Spleen (tissue), 11 donors: Measurements from ENCODE around the gene LHB. TPM values are rescaled to one million over a fixed set of nuclear protein-coding genes. Genes with fewer than 3 reads are reported as not detected.
"Not testable (repeated sequence)": the region's sequence is repeated elsewhere in the genome, so short reads cannot be mapped to it uniquely, and the experiment has no call there.

ENCODE experiments used
- DNase-seq: peaks from one replicate; pipeline ENCODE4 v3.0.0-alpha.2; 2020
- H3K27ac ChIP-seq, 8 donors: fragments of 200-600 bp; sonication (generic) in 7 of 8; 1 replicate in 4 of 8; 2 replicates in 4 of 8; pipeline versions ENCODE4 v1.5.0 to v1.8.0; 2016 to 2021; ENCODE audit warnings: inconsistent platforms in 4 of 8, mild to moderate bottlenecking in 4 of 8, moderate library complexity in 1 of 8
- H3K27me3 ChIP-seq, 7 donors: fragments of 200-600 bp; sonication (generic) in 6 of 7; replicated peaks in 1 of 7; 1 replicate in 4 of 7; 2 replicates in 3 of 7; pipeline versions ENCODE4 v1.5.0 to v1.8.0; 2016 to 2021; ENCODE audit warnings: inconsistent platforms in 3 of 7, mild to moderate bottlenecking in 1 of 7
- H3K36me3 ChIP-seq, 6 donors: fragments of 200-600 bp; sonication (generic) in 5 of 6; 1 replicate in 4 of 6; 2 replicates in 2 of 6; pipeline versions ENCODE4 v1.5.0 to v1.8.0; 2016 to 2021; ENCODE audit warnings: inconsistent platforms in 2 of 6
- H3K4me1 ChIP-seq, 6 donors: fragments of 200-600 bp; sonication (generic) in 5 of 6; 1 replicate in 3 of 6; 2 replicates in 3 of 6; pipeline versions ENCODE4 v1.5.0 to v1.8.0; 2016 to 2021; ENCODE audit warnings: inconsistent platforms in 3 of 6
- H3K4me3 ChIP-seq, 8 donors: fragments of 200-600 bp; sonication (generic) in 7 of 8; 1 replicate in 4 of 8; 2 replicates in 4 of 8; pipeline versions ENCODE4 v1.5.0 to v1.8.0; 2016 to 2021; ENCODE audit warnings: inconsistent platforms in 4 of 8, mild to moderate bottlenecking in 4 of 8, moderate library complexity in 2 of 8
- H3K9me3 ChIP-seq, 8 donors: fragments of 200-600 bp; sonication (generic) in 7 of 8; 1 replicate in 4 of 8; 2 replicates in 4 of 8; pipeline versions ENCODE4 v1.5.0 to v1.8.0; 2016 to 2021; ENCODE audit warnings: inconsistent platforms in 4 of 8
- CTCF ChIP-seq, 11 experiments: fragments of 200-600 bp in 7 of 11; fragments of 450-650 bp in 4 of 11; sonication (generic) in 4 of 11; IDR thresholded peaks in 8 of 11; conservative IDR thresholded peaks in 3 of 11; 1 replicate in 7 of 11; 2 replicates in 4 of 11; pipeline versions ENCODE4 v1.4.0 to v1.8.0; 2016 to 2021; ENCODE audit warnings: antibody characterized with exemption in 11 of 11, inconsistent platforms in 4 of 11, mild to moderate bottlenecking in 1 of 11
- WGBS, 5 donors: extraction: QIAGEN DNeasy Blood & Tissue Kit in 3 of 5; methylation state at CpG; one replicate each; pipeline versions ENCODE4 v1.1.5 to v1.1.7; 2013 to 2018; 5-methylcytosine and 5-hydroxymethylcytosine counted together
- intact Hi-C: fragments of 100-400 bp; cut with DNase I; formaldehyde crosslinking; loops from one replicate; pipeline ENCODE4 v1.15.0; 2023; ENCODE audit warnings: low total_unique reads
- polyA plus RNA-seq, 3 donors: library from polyadenylated mRNA; stranded (reverse); fragments of 200-250 nt; gene quantifications; one replicate each; pipeline ENCODE4 v1.2.1, GENCODE V29; 2013
- total RNA-seq, 7 donors: library from RNA; depleted of rRNA in 3 of 7; stranded (reverse); fragments of >200 nt in 3 of 7; fragmentation: NEBNext Ultra II Directional in 4 of 7; extraction: Animal tissue kit (Norgen Biotek cat#: 25700) in 4 of 7; gene quantifications; one replicate each; pipeline versions ENCODE4 v1.1.0 to v1.2.1, GENCODE V29; 2016 to 2021
- donor health status: healthy with polysubstance abuse.
- donor health status: DM: no; HTN: no; CAD: no; lungs with moderate emphysema.
- donor health status: DM: no; HTN: no; CAD: no.
- donor health status: Bipolar disorder and iron deficiency.
- donor health status: healthy.
- donor health status: DM: no; HTN: no; CAD: no.
- donor health status: DM: yes; HTN: yes; CAD: no.

LHB gene
- total and polyA plus RNA-seq, 10 donors, result 0.50 to 1.5 (median 1.1) TPM; not detected in 6

GRCh38 chr19:49036815-49037214 lies 19.9 kb upstream of the LHB start, which contains the start of gene CGB1:
Gene CGB1 (minus strand): TSS chr19:49036895. CDS start chr19:49036711, 184 bp downstream.
- TF ChIP-seq CTCF (IDR thresholded peaks at IDR 0.05 in 8 of 11, conservative IDR thresholded peaks at IDR 0.05 in 3 of 11), result peak in 4 of 11 experiments; percentile 11 to 47 (median 32)
- H3K4me3 ChIP-seq, DNase-seq, H3K9me3 ChIP-seq, H3K36me3 ChIP-seq, intact Hi-C loops, H3K27me3 ChIP-seq, H3K27ac ChIP-seq, H3K4me1 ChIP-seq: not testable (repeated sequence)
- WGBS, 5 donors, result 50 to 67% (median 54%) methylated on average over 17 to 18 of the region's 18 CpGs

DNA sequence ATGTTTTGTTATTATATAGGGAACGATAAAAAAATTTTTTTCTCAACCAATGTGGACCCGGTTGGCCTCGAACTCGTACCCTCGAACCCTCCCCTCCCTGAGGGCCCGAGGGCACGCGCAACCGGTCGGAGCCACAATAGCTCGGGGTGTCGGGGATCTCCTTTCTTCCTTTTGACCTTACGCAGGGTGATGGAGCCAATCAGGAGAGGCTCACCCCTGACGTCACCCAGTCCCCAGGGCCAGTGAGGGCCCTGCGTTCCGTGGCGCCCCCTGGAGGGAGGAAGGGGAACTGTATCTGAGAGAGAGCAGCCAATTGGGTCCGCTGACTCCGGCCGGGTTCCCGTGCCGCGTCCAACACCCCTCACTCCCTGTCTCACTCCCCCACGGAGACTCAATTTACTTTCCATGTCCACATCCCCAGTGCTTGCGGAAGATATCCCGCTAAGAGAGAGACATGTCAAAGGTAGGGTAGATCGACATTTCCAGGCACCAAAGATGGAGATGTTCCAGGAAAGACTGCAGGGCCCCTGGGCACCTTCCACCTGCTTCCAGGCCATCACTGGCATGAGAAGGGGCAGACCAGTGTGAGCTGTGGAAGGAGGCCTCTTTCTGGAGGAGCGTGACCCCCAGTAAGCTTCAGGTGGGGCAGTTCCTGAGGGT lies 14.9 kb upstream of the LHB start, which contains the start of gene CGB2:
TSS of gene CGB2 (plus strand) at position 249 of the 660 bp plus-strand sequence. CDS start at position 455, 206 bp downstream.
- H3K4me3 ChIP-seq, DNase-seq, H3K9me3 ChIP-seq, H3K36me3 ChIP-seq, H3K27ac ChIP-seq, H3K4me1 ChIP-seq, intact Hi-C loops: not testable (repeated sequence)
- H3K27me3 ChIP-seq, result peaks cover 0 to 14% (median 5%) of the 10 kb centered on the region in 7 donors
- TF ChIP-seq CTCF (IDR thresholded peaks at IDR 0.05 in 8 of 11, conservative IDR thresholded peaks at IDR 0.05 in 3 of 11), result peak in 5 of 11 experiments; percentile 9 to 38 (median 27)
- 18 to 37% (median 27%) methylated on average over 27 to 28 of the region's 28 CpGs for WGBS, 5 donors

DNA sequence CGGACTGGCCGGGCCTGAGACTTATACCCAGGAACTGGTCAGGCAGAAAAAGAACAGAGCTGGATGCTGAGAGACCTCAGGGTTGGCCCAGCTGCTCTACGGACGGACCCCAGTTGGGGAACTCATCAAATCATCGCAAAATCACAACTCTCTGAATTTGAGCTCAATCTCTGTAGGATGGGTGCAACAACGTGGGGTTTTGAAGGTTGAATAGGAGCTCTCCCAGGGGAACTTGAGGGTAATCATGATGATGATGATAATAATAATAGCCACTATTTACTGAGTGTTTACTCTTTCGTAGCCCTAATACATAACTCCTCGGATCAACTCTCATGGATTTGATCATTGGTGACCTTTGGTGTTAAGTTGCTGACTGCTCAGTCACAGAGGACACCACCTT lies 13.4 kb upstream of the LHB start:
- H3K36me3 ChIP-seq, H3K9me3 ChIP-seq, H3K4me3 ChIP-seq, H3K4me1 ChIP-seq, DNase-seq, H3K27ac ChIP-seq, intact Hi-C loops: not testable (repeated sequence)
- H3K27me3 ChIP-seq, result peaks cover 0 to 13% (median 5%) of the 10 kb centered on the region in 7 donors
- WGBS, 5 donors, result 86 to 100% (median 91%) methylated on average over 3 to 6 of the region's 8 CpGs

GRCh38 chr19:49029749-49030148 lies 12.9 kb upstream of the LHB start:
- H3K4me1 ChIP-seq, H3K36me3 ChIP-seq, H3K4me3 ChIP-seq, H3K9me3 ChIP-seq, H3K27me3 ChIP-seq, DNase-seq, H3K27ac ChIP-seq, intact Hi-C loops: not testable (repeated sequence)
- 87 to 93% (median 91%) methylated on average over 12 to 14 of the region's 14 CpGs for WGBS, 5 donors

GRCh38 chr19:49028686-49029085 lies 11.8 kb upstream of the LHB start:
- WGBS, 5 donors, result 78 to 86% (median 85%) methylated on average over 3 to 9 of the region's 9 CpGs
- H3K27ac ChIP-seq, H3K36me3 ChIP-seq, intact Hi-C loops, H3K27me3 ChIP-seq, H3K4me3 ChIP-seq, H3K4me1 ChIP-seq, H3K9me3 ChIP-seq, DNase-seq: not testable (repeated sequence)

DNA sequence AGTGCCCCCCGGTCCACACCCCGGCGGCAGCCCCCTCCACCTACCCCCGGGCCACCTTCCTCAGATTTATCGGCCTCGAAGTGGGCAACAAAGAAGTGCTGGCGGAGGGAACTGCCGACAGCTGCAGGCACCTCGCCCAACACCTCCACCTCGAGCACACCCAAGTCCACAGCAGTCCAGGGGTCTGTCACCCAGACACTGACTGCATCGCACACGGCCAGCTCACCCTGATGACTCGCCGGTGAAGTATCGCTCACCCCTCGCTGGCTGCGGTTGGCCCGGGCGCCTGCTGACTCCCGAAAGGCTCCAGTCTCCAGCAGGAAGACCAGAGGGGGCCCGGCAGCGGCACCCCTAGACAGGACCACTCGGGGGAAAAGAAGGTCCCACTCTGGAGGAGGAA lies 8.7 kb upstream of the LHB start:
- H3K9me3 ChIP-seq, intact Hi-C loops, H3K27me3 ChIP-seq, H3K36me3 ChIP-seq, H3K27ac ChIP-seq, DNase-seq, H3K4me1 ChIP-seq, H3K4me3 ChIP-seq: not testable (repeated sequence)
- 87 to 91% (median 89%) methylated on average over 14 to 23 of the region's 23 CpGs for WGBS, 5 donors

GRCh38 chr19:49025088-49025487 lies 8.2 kb upstream of the LHB start:
- H3K4me1 ChIP-seq, H3K27me3 ChIP-seq, DNase-seq, intact Hi-C loops, H3K27ac ChIP-seq, H3K4me3 ChIP-seq, H3K9me3 ChIP-seq, H3K36me3 ChIP-seq: not testable (repeated sequence)
- 78 to 100% (median 91%) methylated on average over 1 to 4 of the region's 6 CpGs for WGBS, 5 donors

GRCh38 chr19:49024233-49024632 lies 7.3 kb upstream of the LHB start, which contains the start of gene CGB3:
Gene CGB3 (minus strand): TSS chr19:49024333. CDS start chr19:49023971, 362 bp downstream.
- WGBS, 5 donors, result 62 to 70% (median 67%) methylated on average over 9 to 13 of the region's 15 CpGs
- H3K4me3 ChIP-seq, intact Hi-C loops, DNase-seq, H3K27ac ChIP-seq, H3K9me3 ChIP-seq, H3K36me3 ChIP-seq: not testable (repeated sequence)
- Histone ChIP-seq H3K27me3 (peaks cover 0 to 16% (median 5%) of the 10 kb centered on the region in 7 donors), H3K4me1 (peaks cover 0 to 12% (median 6%) of the 10 kb centered on the region in 6 donors)
